GM12878 (cell line): Measurements from ENCODE around the gene SLTM. TPM values are rescaled to one million over a fixed set of nuclear protein-coding genes. Genes with fewer than 3 reads are reported as not detected.
A peak's percentile ranks its signal among the peaks of the same experiment; 100 is the strongest.

Source experiments
- ATAC-seq: fragments of 200-7000 bp; cut with Tn5 transposase; 3 replicates; pipeline ENCODE4 v1.9.1; 2020; ENCODE audit warnings: mild to moderate bottlenecking, moderate library complexity
- BruUV-seq: library from RNA; stranded (reverse); fragments of 400-500 nt; replicated peaks from 2 replicates; lab custom pipeline; 2021; lab: Mats Ljungman, UMichigan
- CTCF ChIA-PET: fragments of 300-600 bp; sonication (Branson Sonifier 250); formaldehyde crosslinking; extraction: SDS; loops from one replicate; lab custom pipeline; 2021; ENCODE audit warnings: inconsistent platforms; lab: Yijun Ruan, JAX
- POLR2A ChIA-PET: fragments of 350-600 bp; formaldehyde crosslinking; extraction: SDS; loops from one replicate; lab custom pipeline; 2021; ENCODE audit warnings: inconsistent platforms; lab: Charles Lee
- RAD21 ChIA-PET: fragments of 300-600 bp; sonication (Branson Sonifier 250); formaldehyde crosslinking; loops from one replicate; lab custom pipeline; 2023; ENCODE audit warnings: antibody characterized with exemption; ENCODE audit not compliant: unreplicated experiment; lab: Charles Lee
- SMC1A ChIA-PET: fragments of 300-600 bp; sonication (Branson Sonifier 250); formaldehyde crosslinking; loops from one replicate; lab custom pipeline; 2023; ENCODE audit not compliant: unreplicated experiment, uncharacterized antibody; lab: Charles Lee
- DNase-seq: peaks from one replicate; pipeline ENCODE4 v3.0.0-alpha.2; 2011; ENCODE audit warnings: low read depth, low spot score
- FAIRE-seq: peaks from 3 replicates; lab custom pipeline; 2011; peaks lifted over from hg19 to GRCh38; lab: Jason Lieb, UNC
- H2AFZ ChIP-seq: 2 replicates; pipeline ENCODE4 v1.6.0; 2011; ENCODE audit warnings: low read depth, low read length, control low read depth; ENCODE audit not compliant: control insufficient read depth
- H3K27ac ChIP-seq: 2 replicates; pipeline ENCODE4 v1.5.1; 2011; ENCODE audit warnings: control low read depth; ENCODE audit not compliant: control insufficient read depth, insufficient read depth
- H3K27me3 ChIP-seq, 2 experiments: replicated peaks in 1 of 2; 2 replicates each; pipeline versions ENCODE4 v1.6.0 to v1.6.1; 2011; ENCODE audit warnings: low read length in 1 of 2; ENCODE audit not compliant: control insufficient read depth in 2 of 2, insufficient read depth in 2 of 2
- H3K36me3 ChIP-seq, 2 experiments: 2 replicates each; pipeline ENCODE4 v1.5.1; 2011; ENCODE audit warnings: low read length in 1 of 2; ENCODE audit not compliant: control insufficient read depth in 2 of 2, insufficient read depth in 2 of 2
- H3K4me1 ChIP-seq: 2 replicates; pipeline ENCODE4 v1.6.1; 2011; ENCODE audit warnings: mild to moderate bottlenecking, low read length, moderate library complexity, mixed read lengths; ENCODE audit not compliant: control insufficient read depth, insufficient read depth
- H3K4me2 ChIP-seq: 2 replicates; pipeline ENCODE4 v1.6.0; 2011; ENCODE audit warnings: control low read depth; ENCODE audit not compliant: control insufficient read depth, insufficient read depth
- H3K4me3 ChIP-seq: fragments of 200-600 bp; sonication (generic); 2 replicates; pipeline ENCODE4 v1.5.1; 2016
- H3K79me2 ChIP-seq: 2 replicates; pipeline ENCODE4 v1.6.0; 2011; ENCODE audit warnings: low read length; ENCODE audit not compliant: control insufficient read depth, insufficient read depth
- H3K9ac ChIP-seq: 2 replicates; pipeline ENCODE4 v1.8.0; 2011; ENCODE audit warnings: low read length, control low read depth, mixed read lengths; ENCODE audit not compliant: control insufficient read depth, insufficient read depth
- H3K9me3 ChIP-seq: replicated peaks from 3 replicates; pipeline ENCODE4 v1.5.1; 2011; ENCODE audit warnings: mild to moderate bottlenecking, low read length; ENCODE audit not compliant: control insufficient read depth, insufficient read depth
- H4K20me1 ChIP-seq: 2 replicates; pipeline ENCODE4 v1.6.0; 2011; ENCODE audit not compliant: control insufficient read depth, insufficient read depth
- BCL11A ChIP-seq: IDR thresholded peaks from 2 replicates; pipeline ENCODE4 v1.6.1; 2011; ENCODE audit warnings: low read depth, low read length
- CEBPZ ChIP-seq: fragments of 150-350 bp; IDR thresholded peaks from 2 replicates; pipeline ENCODE4 v1.6.1; 2016; ENCODE audit warnings: low read depth, low read length
- CHD4 ChIP-seq: fragments of 200-600 bp; sonication (generic); IDR thresholded peaks from 2 replicates; pipeline ENCODE4 v1.6.1; 2016; ENCODE audit warnings: mild to moderate bottlenecking
- EP300 ChIP-seq, 2 experiments: fragments of 150-350 bp in 1 of 2; IDR thresholded peaks; 2 replicates each; pipeline ENCODE4 v1.6.1; 2011 to 2012; ENCODE audit warnings: low read depth in 2 of 2, low read length in 2 of 2, borderline replicate concordance in 1 of 2, improper control_type of control experiment in 1 of 2, inconsistent platforms in 1 of 2; ENCODE audit not compliant: control insufficient read depth in 1 of 2
- IKZF2 ChIP-seq, 2 experiments: fragments of 450-650 bp; IDR thresholded peaks; 2 replicates each; pipeline ENCODE4 v1.6.1; 2017; ENCODE audit warnings: mild to moderate bottlenecking in 2 of 2, moderate library complexity in 2 of 2
- MEF2A ChIP-seq: IDR thresholded peaks from 2 replicates; pipeline ENCODE4 v1.6.1; 2011; ENCODE audit warnings: low read depth, mild to moderate bottlenecking, low read length, moderate library complexity; ENCODE audit not compliant: insufficient read depth
- NFIC ChIP-seq: IDR thresholded peaks from 2 replicates; pipeline ENCODE4 v1.6.1; 2012; ENCODE audit warnings: low read depth, mild to moderate bottlenecking, inconsistent platforms, low read length, moderate library complexity
- PKNOX1 ChIP-seq: fragments of 450-650 bp; IDR thresholded peaks from 2 replicates; pipeline ENCODE4 v1.6.1; 2016; ENCODE audit warnings: mild to moderate bottlenecking
- RUNX3 ChIP-seq: IDR thresholded peaks from 2 replicates; pipeline ENCODE4 v1.6.1; 2012; ENCODE audit warnings: low read length, inconsistent platforms
- SMC3 ChIP-seq: IDR thresholded peaks from 2 replicates; pipeline ENCODE4 v1.6.1; 2011; ENCODE audit warnings: low read length, improper control_type of control experiment, borderline replicate concordance
- TCF7 ChIP-seq: IDR thresholded peaks from 2 replicates; pipeline ENCODE4 v1.6.1; 2014; ENCODE audit warnings: antibody characterized with exemption, borderline replicate concordance
- ZBED1 ChIP-seq: IDR thresholded peaks from 2 replicates; pipeline ENCODE4 v1.6.1; 2016; ENCODE audit warnings: borderline replicate concordance
- ZZZ3 ChIP-seq: IDR thresholded peaks from 2 replicates; pipeline ENCODE4 v1.6.1; 2011; ENCODE audit warnings: low read depth; ENCODE audit not compliant: control insufficient read depth, insufficient read length
- WGBS: methylation state at CpG from one replicate; pipeline ENCODE4 v1.1.6; 2016; ENCODE audit warnings: low lambda C conversion rate; ENCODE audit not compliant: insufficient replicate concordance, insufficient coverage; ENCODE audit errors: missing lambda C conversion rate; 5-methylcytosine and 5-hydroxymethylcytosine counted together
- in situ Hi-C: fragments of 300-500 bp; cut with MboI; formaldehyde crosslinking; loops from 9 replicates; pipeline ENCODE4 v1.14.3; 2018; ENCODE audit warnings: mixed read lengths
- intact Hi-C: fragments of 100-400 bp; cut with micrococcal nuclease; formaldehyde crosslinking; loops from one replicate; pipeline ENCODE4 v1.14.2; 2022; ENCODE audit not compliant: unreplicated experiment
- polyA plus RNA-seq, 11 experiments: library from polyadenylated mRNA; depleted of rRNA in 4 of 11; unstranded in 6 of 11; stranded (reverse) in 5 of 11; fragments of >200 nt; fragmentation: Nextera tagmentation in 4 of 11; fragmentation: Illumina TruSeq in 1 of 11; extraction: Ambion mirVana in 4 of 11; extraction: Trizol in 1 of 11; gene quantifications; 1 replicate in 1 of 11; 2 replicates in 10 of 11; pipeline versions ENCODE4 v1.2.1 to v1.2.3, GENCODE V29; 2011 to 2016; ENCODE audit warnings: inconsistent platforms in 2 of 11, missing spikeins in 2 of 11, low read depth in 1 of 11
- total RNA-seq, 4 experiments: library from RNA; depleted of rRNA in 3 of 4; stranded (reverse); fragments of >200 nt in 3 of 4; fragmentation: Illumina TruSeq in 1 of 4; extraction: Trizol in 1 of 4; gene quantifications; 2 replicates each; pipeline versions ENCODE4 v1.2.1 to v1.2.3, GENCODE V29; 2013 to 2021
- TF ChIP-seq, protein P1 (sequence below): IDR thresholded peaks from 2 replicates; pipeline ENCODE4 v1.6.1; 2012; ENCODE audit warnings: low read length, inconsistent platforms
- TF ChIP-seq, protein P2 (sequence below): fragments of 450-650 bp; conservative IDR thresholded peaks from 2 replicates; pipeline ENCODE4 v1.6.1; 2017; ENCODE audit warnings: mild to moderate bottlenecking, moderate library complexity

SLTM gene
- total and polyA plus RNA-seq, 10 of the 15 experiments (the other 5 are each of a cell fraction or from before 2014, with no cell fraction given) = 50.5 to 152 (median 90.9) TPM

GRCh38 chr15:58981808-58982475, 48.5 kb upstream of the SLTM start:
- ChIA-PET CTCF (interaction anchor here (1.1 to 1.3 kb wide), 2 partner anchors 75 to 511 kb away, joined by 3 read pairs; no protein-coding TSS in a partner anchor), SMC1A (interaction anchor here (0.7 to 1.8 kb wide), 10 partner anchors 76 to 547 kb away, joined by 3 to 6 read pairs (median 3); no protein-coding TSS in a partner anchor), RAD21 (interaction anchor here (0.8 to 1.7 kb wide), 4 partner anchors 71 to 547 kb away, joined by 3 to 5 read pairs (median 3); no protein-coding TSS in a partner anchor), POLR2A (interaction anchor here (0.6 to 1.0 kb wide), 3 partner anchors 18 to 431 kb away, joined by 3 to 6 read pairs (median 3); no protein-coding TSS in a partner anchor)
- Histone ChIP-seq H3K9me3 (no peaks in the 10 kb centered on the region), H3K4me3 (peak overlapping the region; percentile 37; the same call in 1 of the 2 replicates), H3K79me2 (no peaks in the 10 kb centered on the region), H4K20me1 (no peaks in the 10 kb centered on the region), H3K27me3 (no peaks in the 10 kb centered on the region), H3K9ac (peak overlapping the region; percentile 52), H3K4me2 (peak overlapping the region; percentile 80), H3K4me1 (peaks cover 24% of the 10 kb centered on the region), H3K36me3 (no peaks in the 10 kb centered on the region), H2AFZ (peak overlapping the region; percentile 79), H3K27ac (peak overlapping the region; percentile 76)
- intact Hi-C loops = loop anchor here (2.0 to 10.0 kb wide), 3 partner anchors 263 to 511 kb away; no protein-coding TSS in a partner anchor
- FAIRE-seq = peak; percentile 62
- in situ Hi-C loops = loop anchor here (5.0 kb wide), 1 partner anchor 510 kb away; no protein-coding TSS in a partner anchor
- DNase-seq = no peak
- BruUV-seq = no TSS peak
- WGBS = 38% methylated on average over 5 of the region's 6 CpGs
- peak; percentile 17 for ATAC-seq
- TF ChIP-seq, protein P1, sequence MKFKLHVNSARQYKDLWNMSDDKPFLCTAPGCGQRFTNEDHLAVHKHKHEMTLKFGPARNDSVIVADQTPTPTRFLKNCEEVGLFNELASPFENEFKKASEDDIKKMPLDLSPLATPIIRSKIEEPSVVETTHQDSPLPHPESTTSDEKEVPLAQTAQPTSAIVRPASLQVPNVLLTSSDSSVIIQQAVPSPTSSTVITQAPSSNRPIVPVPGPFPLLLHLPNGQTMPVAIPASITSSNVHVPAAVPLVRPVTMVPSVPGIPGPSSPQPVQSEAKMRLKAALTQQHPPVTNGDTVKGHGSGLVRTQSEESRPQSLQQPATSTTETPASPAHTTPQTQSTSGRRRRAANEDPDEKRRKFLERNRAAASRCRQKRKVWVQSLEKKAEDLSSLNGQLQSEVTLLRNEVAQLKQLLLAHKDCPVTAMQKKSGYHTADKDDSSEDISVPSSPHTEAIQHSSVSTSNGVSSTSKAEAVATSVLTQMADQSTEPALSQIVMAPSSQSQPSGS = no peak
- no peak for TF ChIP-seq CHD4
- TF ChIP-seq ZBED1 = no peak
- TF ChIP-seq CEBPZ = no peak
- TF ChIP-seq, protein P2, sequence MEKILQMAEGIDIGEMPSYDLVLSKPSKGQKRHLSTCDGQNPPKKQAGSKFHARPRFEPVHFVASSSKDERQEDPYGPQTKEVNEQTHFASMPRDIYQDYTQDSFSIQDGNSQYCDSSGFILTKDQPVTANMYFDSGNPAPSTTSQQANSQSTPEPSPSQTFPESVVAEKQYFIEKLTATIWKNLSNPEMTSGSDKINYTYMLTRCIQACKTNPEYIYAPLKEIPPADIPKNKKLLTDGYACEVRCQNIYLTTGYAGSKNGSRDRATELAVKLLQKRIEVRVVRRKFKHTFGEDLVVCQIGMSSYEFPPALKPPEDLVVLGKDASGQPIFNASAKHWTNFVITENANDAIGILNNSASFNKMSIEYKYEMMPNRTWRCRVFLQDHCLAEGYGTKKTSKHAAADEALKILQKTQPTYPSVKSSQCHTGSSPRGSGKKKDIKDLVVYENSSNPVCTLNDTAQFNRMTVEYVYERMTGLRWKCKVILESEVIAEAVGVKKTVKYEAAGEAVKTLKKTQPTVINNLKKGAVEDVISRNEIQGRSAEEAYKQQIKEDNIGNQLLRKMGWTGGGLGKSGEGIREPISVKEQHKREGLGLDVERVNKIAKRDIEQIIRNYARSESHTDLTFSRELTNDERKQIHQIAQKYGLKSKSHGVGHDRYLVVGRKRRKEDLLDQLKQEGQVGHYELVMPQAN = no peak
- TF ChIP-seq TCF7 = peak; percentile 56; the same call in 1 of the 2 replicates
- TF ChIP-seq NFIC = 0 out of 2 replicates have a peak, but pooled peaks have one; percentile 36
- TF ChIP-seq IKZF2 (IDR thresholded peaks at IDR 0.05) = 0 out of 4 replicates have a peak, but pooled peaks of 1 of the 2 experiments have one; percentile 13
- peak; percentile 59; the same call in 1 of the 2 replicates for TF ChIP-seq PKNOX1
- no peak for TF ChIP-seq EP300 (IDR thresholded peaks at IDR 0.05; ENCODE audit: borderline replicate concordance in 1 of 2, control insufficient read depth in 1 of 2, low read depth in 2 of 2, low read length in 2 of 2)
- no peak for TF ChIP-seq SMC3
- TF ChIP-seq BCL11A = no peak
- TF ChIP-seq ZZZ3 = no peak
- TF ChIP-seq MEF2A = no peak
- TF ChIP-seq RUNX3 = peak; percentile 78
